ENCODE results near the gene TBK1.
A peak's percentile ranks its signal among the peaks of the same experiment; 100 is the strongest.

The TBK1 gene

DNA sequence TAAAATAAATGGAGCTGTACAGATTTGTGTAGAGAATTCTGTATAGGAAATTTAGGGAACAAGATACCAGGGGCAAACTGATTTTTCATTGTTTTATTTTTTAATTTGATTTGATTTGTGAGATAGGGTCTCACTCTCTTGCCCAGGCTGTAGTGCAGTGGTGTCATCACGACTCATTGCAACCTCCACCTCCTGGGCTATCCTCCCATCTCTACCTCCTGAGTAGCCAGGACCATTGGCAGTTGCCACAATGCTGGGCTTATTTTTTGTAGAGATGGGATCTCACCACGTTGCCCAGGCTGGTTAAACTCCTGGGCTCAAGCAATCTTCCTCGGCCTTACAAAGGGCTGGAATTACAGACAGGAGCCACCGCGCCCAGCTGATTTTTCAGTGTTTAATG lies 18.0 kb upstream of the TBK1 start:
- TF ChIP-seq, protein P1, sequence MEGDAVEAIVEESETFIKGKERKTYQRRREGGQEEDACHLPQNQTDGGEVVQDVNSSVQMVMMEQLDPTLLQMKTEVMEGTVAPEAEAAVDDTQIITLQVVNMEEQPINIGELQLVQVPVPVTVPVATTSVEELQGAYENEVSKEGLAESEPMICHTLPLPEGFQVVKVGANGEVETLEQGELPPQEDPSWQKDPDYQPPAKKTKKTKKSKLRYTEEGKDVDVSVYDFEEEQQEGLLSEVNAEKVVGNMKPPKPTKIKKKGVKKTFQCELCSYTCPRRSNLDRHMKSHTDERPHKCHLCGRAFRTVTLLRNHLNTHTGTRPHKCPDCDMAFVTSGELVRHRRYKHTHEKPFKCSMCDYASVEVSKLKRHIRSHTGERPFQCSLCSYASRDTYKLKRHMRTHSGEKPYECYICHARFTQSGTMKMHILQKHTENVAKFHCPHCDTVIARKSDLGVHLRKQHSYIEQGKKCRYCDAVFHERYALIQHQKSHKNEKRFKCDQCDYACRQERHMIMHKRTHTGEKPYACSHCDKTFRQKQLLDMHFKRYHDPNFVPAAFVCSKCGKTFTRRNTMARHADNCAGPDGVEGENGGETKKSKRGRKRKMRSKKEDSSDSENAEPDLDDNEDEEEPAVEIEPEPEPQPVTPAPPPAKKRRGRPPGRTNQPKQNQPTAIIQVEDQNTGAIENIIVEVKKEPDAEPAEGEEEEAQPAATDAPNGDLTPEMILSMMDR (IDR thresholded peaks at IDR 0.05; ENCODE audit: borderline replicate concordance, extremely low read depth, low read length, poor library complexity, severe bottlenecking): no peak
- Histone ChIP-seq H3K36me3 (ENCODE audit: insufficient read depth, low read length) (peaks cover 99% of the 10 kb centered on the region), H3K27ac (ENCODE audit: low read length) (no peak overlapping the region), H4K20me1 (ENCODE audit: insufficient read depth, low read length) (no peaks in the 10 kb centered on the region; the same call in 1 of the 2 replicates), H3K4me1 (ENCODE audit: insufficient read depth, low read length) (no peaks in the 10 kb centered on the region), H3K4me3 (ENCODE audit: low read depth in 1 of 2, low read length in 2 of 2) (no peak overlapping the region), H3K79me2 (ENCODE audit: insufficient read depth, low read length) (peaks cover 14% of the 10 kb centered on the region), H3K27me3 (ENCODE audit: insufficient read depth, low read length, poor library complexity) (no peaks in the 10 kb centered on the region), H3K9me3 (ENCODE audit: insufficient read depth, low read length, severe bottlenecking) (no peaks in the 10 kb centered on the region), H2AFZ (ENCODE audit: low read depth, low read length) (no peak overlapping the region), H3K9ac (ENCODE audit: low read depth, low read length) (no peak overlapping the region), H3K4me2 (ENCODE audit: insufficient read depth, low read length) (no peak overlapping the region)
- no peak for DNase-seq
- no peak for ATAC-seq (ENCODE audit: insufficient read depth, low read depth)

DNA sequence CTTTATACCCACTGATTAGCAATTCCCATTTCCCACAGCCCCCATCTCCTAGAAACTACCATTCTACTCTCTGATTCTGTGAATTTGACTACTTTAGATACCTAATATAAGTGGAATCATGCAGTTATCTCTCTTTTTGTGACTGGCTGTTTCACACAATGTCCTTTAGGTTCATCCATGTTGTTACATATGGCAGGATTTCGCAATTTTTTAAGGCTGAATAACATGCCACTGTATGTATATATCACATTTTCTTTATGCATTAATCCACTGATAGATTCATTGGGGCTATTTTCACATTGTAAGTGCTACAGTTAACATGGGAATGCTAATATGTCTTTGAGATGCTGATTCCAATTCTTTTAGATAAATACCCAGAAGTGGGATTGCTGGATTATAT lies 11.8 kb upstream of the TBK1 start:
- Histone ChIP-seq H4K20me1 (ENCODE audit: insufficient read depth, low read length) (no peaks in the 10 kb centered on the region), H3K36me3 (ENCODE audit: insufficient read depth, low read length) (peaks cover 97% of the 10 kb centered on the region)

DNA sequence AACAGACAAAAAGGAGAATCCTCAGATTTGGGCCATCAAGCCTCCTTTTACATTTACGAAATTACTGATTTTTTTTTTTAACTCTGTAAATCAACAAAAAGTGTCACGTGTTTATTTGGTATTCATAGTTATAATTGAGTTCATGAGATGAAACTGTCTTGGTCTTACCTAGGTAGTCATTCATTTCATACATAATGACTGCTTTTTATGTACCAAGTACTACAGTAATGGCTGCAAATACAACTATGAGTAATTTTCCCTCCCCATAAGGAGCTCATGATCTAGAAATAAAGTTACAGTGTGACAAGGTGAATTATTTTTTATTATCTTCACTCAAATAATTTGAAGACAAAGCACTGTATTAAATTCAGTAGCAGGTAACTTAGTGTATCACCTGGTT lies 6.4 kb upstream of the TBK1 start:
- Histone ChIP-seq H3K36me3 (ENCODE audit: insufficient read depth, low read length) (peaks cover 82% of the 10 kb centered on the region), H3K4me2 (ENCODE audit: insufficient read depth, low read length) (no peak overlapping the region), H3K9me3 (ENCODE audit: insufficient read depth, low read length, severe bottlenecking) (no peaks in the 10 kb centered on the region), H3K4me1 (ENCODE audit: insufficient read depth, low read length) (peaks cover 7% of the 10 kb centered on the region; the same call in 1 of the 2 replicates), H2AFZ (ENCODE audit: low read depth, low read length) (no peak overlapping the region), H3K9ac (ENCODE audit: low read depth, low read length) (no peak overlapping the region), H3K27ac (ENCODE audit: low read length) (no peak overlapping the region), H3K27me3 (ENCODE audit: insufficient read depth, low read length, poor library complexity) (no peaks in the 10 kb centered on the region), H3K4me3 (ENCODE audit: low read depth in 1 of 2, low read length in 2 of 2) (no peak overlapping the region), H3K79me2 (ENCODE audit: insufficient read depth, low read length) (peaks cover 6% of the 10 kb centered on the region), H4K20me1 (ENCODE audit: insufficient read depth, low read length) (no peaks in the 10 kb centered on the region)
- no peak for DNase-seq
- TF ChIP-seq, protein P1 (IDR thresholded peaks at IDR 0.05; ENCODE audit: borderline replicate concordance, extremely low read depth, low read length, poor library complexity, severe bottlenecking): no peak
- TF ChIP-seq EZH2 (IDR thresholded peaks at IDR 0.05; ENCODE audit: borderline replicate concordance, low read depth, low read length, severe bottlenecking): no peak
- ATAC-seq (ENCODE audit: insufficient read depth, low read depth): no peak

More for the DNA sequence above, 11.8 kb upstream of the TBK1 start:
- Histone ChIP-seq H2AFZ (ENCODE audit: low read depth, low read length) (no peak overlapping the region), H3K9ac (ENCODE audit: low read depth, low read length) (no peak overlapping the region), H3K4me3 (ENCODE audit: low read depth in 1 of 2, low read length in 2 of 2) (no peak overlapping the region), H3K4me1 (ENCODE audit: insufficient read depth, low read length) (no peaks in the 10 kb centered on the region), H3K27me3 (ENCODE audit: insufficient read depth, low read length, poor library complexity) (no peaks in the 10 kb centered on the region), H3K79me2 (ENCODE audit: insufficient read depth, low read length) (peaks cover 19% of the 10 kb centered on the region), H3K4me2 (ENCODE audit: insufficient read depth, low read length) (no peak overlapping the region), H3K27ac (ENCODE audit: low read length) (no peak overlapping the region), H3K9me3 (ENCODE audit: insufficient read depth, low read length, severe bottlenecking) (no peaks in the 10 kb centered on the region)
- DNase-seq (no peak), ATAC-seq (ENCODE audit: insufficient read depth, low read depth) (no peak)
- TF ChIP-seq, protein P1 (IDR thresholded peaks at IDR 0.05; ENCODE audit: borderline replicate concordance, extremely low read depth, low read length, poor library complexity, severe bottlenecking): no peak
- no peak for TF ChIP-seq EZH2 (IDR thresholded peaks at IDR 0.05; ENCODE audit: borderline replicate concordance, low read depth, low read length, severe bottlenecking)

DNA sequence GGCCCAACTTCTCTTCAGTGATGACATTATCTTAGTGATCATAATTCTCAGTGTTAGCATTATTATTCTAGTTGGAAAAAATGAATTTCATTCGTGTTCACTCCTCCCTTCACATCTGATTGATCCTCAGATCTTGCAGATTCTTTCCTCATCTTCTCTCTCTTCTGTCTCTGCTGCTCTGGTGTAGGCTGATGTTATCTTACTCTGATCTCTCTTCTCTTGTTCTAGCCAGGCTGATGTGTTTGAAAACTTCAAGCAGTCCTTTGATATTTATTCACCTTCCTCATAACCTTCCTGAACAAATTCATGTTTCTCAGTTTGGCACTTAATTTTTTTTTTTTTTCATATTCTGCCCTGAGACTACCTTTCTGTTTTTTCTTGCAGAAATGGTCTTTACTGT lies 5.6 kb upstream of the TBK1 start:
- ATAC-seq (ENCODE audit: insufficient read depth, low read depth) (peak; percentile 46; the same call in 1 of the 3 replicates), DNase-seq (no peak)
- Histone ChIP-seq H3K79me2 (ENCODE audit: insufficient read depth, low read length) (peaks cover 8% of the 10 kb centered on the region), H3K27me3 (ENCODE audit: insufficient read depth, low read length, poor library complexity) (no peaks in the 10 kb centered on the region), H3K9ac (ENCODE audit: low read depth, low read length) (no peak overlapping the region), H3K4me2 (ENCODE audit: insufficient read depth, low read length) (no peak overlapping the region), H2AFZ (ENCODE audit: low read depth, low read length) (no peak overlapping the region), H3K4me3 (ENCODE audit: low read depth in 1 of 2, low read length in 2 of 2) (no peak overlapping the region), H3K36me3 (ENCODE audit: insufficient read depth, low read length) (peaks cover 74% of the 10 kb centered on the region), H3K9me3 (ENCODE audit: insufficient read depth, low read length, severe bottlenecking) (no peaks in the 10 kb centered on the region), H4K20me1 (ENCODE audit: insufficient read depth, low read length) (no peaks in the 10 kb centered on the region), H3K27ac (ENCODE audit: low read length) (no peak overlapping the region), H3K4me1 (ENCODE audit: insufficient read depth, low read length) (peaks cover 15% of the 10 kb centered on the region)
- TF ChIP-seq, protein P1 (IDR thresholded peaks at IDR 0.05; ENCODE audit: borderline replicate concordance, extremely low read depth, low read length, poor library complexity, severe bottlenecking): no peak
- TF ChIP-seq EZH2 (IDR thresholded peaks at IDR 0.05; ENCODE audit: borderline replicate concordance, low read depth, low read length, severe bottlenecking): no peak
